Embryonic facial prominence (tissue), 1 donor: Measurements from ENCODE around the gene GALNT5.
"Not testable (repeated sequence)": the region's sequence is repeated elsewhere in the genome, so short reads cannot be mapped to it uniquely, and the experiment has no call there.

Experiments used
- DNase-seq: peaks from one replicate; pipeline ENCODE4 v3.0.0-alpha.2; 2016; ENCODE audit errors: extremely low spot score

GALNT5 gene

DNA sequence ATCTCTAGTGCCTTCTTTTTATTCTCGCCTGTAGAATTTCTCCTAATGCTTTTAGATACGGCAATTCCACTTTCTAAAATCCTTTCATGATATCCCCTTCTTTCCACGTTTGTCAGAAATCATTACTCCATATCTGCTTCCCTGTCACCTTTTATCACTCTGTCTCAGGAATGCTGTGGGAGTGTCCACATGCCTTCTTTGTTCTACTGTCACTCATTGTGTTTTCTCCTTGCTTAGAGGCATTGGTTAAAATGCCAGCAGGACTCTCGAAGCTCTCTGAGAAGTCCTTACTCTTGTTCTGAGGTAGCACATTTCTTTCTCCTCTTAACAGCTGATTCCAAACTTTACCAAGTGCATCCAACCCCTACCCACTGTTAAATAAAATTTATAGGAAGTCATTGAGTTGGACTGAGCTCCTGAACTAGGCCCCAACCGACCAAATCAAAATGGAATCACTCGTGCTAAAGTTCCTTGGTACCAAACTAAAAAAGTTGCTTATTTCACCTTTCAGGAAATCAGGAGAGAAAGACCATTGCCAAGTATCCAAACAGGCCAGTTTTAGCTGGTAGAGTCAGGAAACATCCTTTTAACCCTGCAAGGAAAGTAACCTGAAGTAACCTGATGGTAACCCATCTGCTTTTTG, 10.6 kb upstream of the GALNT5 start:
- no peak for DNase-seq

DNA sequence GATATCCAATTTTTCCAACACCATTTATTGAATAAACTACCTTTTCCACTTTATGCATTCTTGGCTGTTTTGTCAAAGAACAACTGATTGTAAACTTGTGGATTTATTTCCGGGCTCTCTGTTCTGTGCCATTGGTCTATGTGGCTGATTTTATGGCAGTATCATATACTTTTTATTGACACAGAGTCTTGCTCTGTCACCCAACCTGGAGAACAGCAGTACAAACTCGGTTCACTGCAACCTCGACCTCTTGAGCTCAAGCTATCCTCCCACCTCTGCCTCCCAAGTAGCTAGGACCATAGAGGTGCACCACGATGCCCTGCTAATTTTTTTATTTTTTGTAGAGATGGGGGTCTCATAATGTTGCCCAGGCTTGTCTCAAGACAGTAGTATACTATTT, 6.7 kb upstream of the GALNT5 start:
- no peak for DNase-seq

- DNase-seq: no peak
Measured at GRCh38 chr2:157251932-157252331, 5.6 kb upstream of the GALNT5 start.

GRCh38 chr2:157252529-157252928, 5.0 kb upstream of the GALNT5 start:
- DNase-seq: no peak

- DNase-seq: no peak
Measured at GRCh38 chr2:157254041-157254440, 3.5 kb upstream of the GALNT5 start.

GRCh38 chr2:157255746-157256145, 1.8 kb upstream of the GALNT5 start:
- DNase-seq: no peak

- no peak for DNase-seq
Measured at GRCh38 chr2:157256626-157257025, 879 bp upstream of the GALNT5 start.

DNA sequence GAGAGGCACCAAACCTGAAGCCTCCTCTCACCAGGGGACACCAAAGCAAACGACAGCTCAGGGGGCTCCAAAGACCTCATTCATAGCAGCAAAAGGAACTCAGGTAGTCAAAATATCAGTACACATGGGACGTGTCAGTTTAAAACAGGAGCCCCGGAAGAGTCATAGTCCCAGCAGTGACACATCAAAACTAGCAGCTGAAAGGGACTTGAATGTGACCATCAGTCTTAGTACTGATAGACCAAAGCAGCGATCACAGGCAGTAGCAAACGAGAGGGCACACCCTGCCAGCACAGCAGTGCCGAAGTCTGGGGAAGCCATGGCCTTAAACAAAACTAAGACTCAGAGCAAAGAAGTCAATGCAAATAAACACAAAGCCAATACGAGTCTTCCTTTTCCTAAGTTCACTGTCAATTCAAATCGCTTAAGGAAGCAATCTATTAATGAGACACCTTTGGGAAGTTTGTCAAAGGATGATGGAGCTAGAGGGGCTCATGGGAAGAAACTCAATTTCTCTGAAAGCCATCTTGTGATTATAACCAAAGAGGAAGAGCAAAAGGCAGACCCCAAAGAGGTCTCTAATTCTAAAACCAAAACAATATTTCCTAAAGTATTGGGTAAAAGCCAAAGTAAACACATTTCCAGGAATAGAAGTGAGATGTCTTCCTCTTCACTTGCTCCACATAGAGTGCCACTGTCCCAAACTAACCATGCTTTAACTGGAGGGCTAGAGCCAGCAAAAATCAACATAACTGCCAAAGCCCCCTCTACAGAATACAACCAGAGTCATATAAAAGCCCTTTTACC, 1.2 kb downstream of the GALNT5 start:
- DNase-seq: no peak

DNA sequence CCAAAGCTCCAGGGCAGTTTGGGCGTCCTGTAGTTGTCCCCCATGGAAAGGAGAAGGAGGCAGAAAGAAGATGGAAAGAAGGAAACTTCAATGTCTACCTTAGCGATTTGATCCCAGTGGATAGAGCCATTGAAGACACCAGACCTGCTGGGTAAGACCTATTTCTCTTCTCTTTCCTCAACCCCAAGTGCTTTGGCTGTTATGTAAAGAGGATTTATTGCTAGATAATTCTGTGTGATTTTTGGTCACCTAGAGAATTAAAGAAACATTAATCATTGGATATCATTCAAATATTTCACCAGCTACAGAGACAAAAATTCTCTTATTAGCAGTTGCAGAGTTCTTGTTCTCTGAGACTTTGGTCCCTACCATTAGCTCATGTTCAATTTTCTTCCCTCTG, 1.9 kb downstream of the GALNT5 start:
- DNase-seq: no peak

- DNase-seq: no peak
Measured at GRCh38 chr2:157259960-157260359, 2.5 kb downstream of the GALNT5 start.

GRCh38 chr2:157260533-157261198, 3.2 kb downstream of the GALNT5 start:
- DNase-seq: no peak

- DNase-seq: no peak
Measured at GRCh38 chr2:157261199-157261782, 3.8 kb downstream of the GALNT5 start.

- DNase-seq: no peak
Measured at GRCh38 chr2:157262248-157262647, 4.7 kb downstream of the GALNT5 start.

- DNase-seq: no peak
Measured at GRCh38 chr2:157264099-157264498, 6.6 kb downstream of the GALNT5 start.

DNA sequence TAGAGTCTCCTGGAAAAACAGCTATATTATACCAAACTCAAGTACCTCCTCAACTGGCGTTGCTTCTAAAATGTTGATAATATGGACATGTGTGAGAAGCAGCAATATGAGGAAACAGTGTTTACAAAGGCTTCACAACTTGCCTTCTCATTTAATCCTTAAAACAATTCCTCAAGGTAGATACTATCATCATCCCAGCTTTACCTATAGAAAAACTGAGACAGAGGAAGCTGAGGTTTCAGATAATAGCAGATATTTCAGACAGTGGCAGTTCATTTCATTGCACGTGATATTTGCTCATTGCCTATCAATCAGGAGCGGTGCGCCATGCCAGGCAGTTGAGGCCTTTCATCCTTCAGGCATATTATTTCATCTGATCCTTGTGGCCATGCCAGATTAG, 8.3 kb downstream of the GALNT5 start:
- DNase-seq: no peak

DNA sequence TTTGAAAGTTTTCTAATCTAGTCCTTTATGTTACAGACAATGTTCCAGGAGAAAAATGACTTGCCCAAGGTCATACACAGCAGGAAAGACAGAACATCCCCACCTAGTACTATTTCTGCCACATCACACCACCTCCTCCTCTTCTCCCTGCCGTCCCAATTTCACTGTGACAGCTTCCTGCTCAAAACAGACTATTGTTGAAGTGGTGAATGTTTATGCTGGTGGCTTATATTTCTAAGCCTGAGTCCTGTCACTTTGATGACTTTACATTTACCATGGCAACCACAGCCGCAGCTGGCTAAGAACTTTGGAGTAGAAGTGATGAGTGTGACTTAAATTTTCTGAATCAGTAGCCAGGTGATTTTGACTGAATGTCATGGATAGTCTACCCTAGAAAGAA, 10.0 kb downstream of the GALNT5 start:
- DNase-seq: no peak

GRCh38 chr2:157269060-157269459, 11.6 kb downstream of the GALNT5 start:
- no peak for DNase-seq

DNA sequence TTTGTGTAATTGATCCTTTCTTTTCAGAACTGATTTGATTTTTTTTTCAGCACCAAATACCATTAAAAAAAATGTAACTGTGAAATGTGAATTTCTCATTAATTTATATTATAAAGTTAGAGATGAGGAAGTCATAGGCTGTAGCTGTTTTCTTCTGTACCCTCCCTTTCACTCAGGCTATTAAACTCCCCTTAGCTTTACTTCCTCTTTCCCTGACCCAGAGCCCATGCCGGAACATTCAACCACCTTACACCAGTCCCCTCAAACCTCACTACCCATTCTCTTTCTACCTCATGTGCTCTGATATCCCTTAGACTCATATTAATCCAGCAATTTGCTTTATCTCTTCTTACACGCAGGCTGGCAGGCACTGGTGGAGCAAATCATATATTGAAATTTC, 12.4 kb downstream of the GALNT5 start:
- DNase-seq: no peak

GRCh38 chr2:157271590-157272203, 14.2 kb downstream of the GALNT5 start:
- DNase-seq: no peak

- not testable (repeated sequence) for DNase-seq
Measured at GRCh38 chr2:157279311-157279710, 21.8 kb downstream of the GALNT5 start.

DNA sequence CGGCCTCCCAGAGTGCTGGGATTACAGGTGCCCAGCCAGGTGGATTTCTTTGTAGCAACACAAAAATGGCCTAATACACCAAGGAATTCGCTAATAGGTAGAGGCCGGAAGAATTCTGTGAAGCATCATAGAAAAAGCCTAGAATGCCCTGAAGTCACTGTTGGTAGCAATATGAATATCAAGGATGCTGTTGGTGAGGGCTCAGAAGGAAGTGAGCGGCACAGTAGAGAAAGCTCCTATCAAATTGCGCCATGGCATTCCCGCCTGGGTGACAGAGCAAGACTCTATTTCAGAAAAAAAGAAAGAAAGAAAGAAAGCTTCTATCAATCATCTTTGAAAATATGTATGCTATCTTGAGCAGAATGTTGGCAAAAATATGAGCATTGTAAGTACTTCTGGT, 23.8 kb downstream of the GALNT5 start:
- no peak for DNase-seq

DNA sequence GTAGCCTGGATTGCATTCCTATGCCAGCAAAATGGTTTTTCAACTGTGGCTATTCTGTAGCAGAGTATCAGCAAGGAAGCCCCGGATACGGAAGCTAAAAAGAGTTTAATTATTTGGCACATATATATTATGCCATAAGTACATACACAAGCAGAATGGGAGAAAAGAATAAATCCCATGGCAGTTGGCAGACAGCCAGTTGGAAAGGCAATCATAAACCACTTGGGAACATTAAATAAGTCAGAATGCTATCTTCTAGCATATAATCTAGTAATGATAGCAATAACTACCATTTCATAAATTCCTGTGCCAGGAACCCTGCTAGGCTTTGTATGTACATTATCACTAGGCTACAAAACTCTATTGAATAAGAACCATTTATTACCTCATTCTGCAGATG, 26.0 kb downstream of the GALNT5 start:
- no peak for DNase-seq
